ENCODE data around the gene FOXL2. TPM values are rescaled to one million over a fixed set of nuclear protein-coding genes. Genes with fewer than 3 reads are reported as not detected.

FOXL2 gene
- total RNA-seq, 4 donors from 2014 or later, result 0.26 to 23.6 (median 9.8) TPM; not detected in 1

GRCh38 chr3:138976047-138976446, 29.1 kb upstream of the FOXL2 start:
- no peaks in the 10 kb centered on the region for H3K27me3 ChIP-seq
- H3K4me1 ChIP-seq, result no peaks in the 10 kb centered on the region
- no peak for TF ChIP-seq POLR2A (IDR thresholded peaks at IDR 0.05)
- no peak for TF ChIP-seq CTCF (IDR thresholded peaks at IDR 0.05)
- intact Hi-C loops (cut with DNase I; ENCODE audit: low total_unique reads), result no loop called here
- H3K9me3 ChIP-seq, result no peaks in the 10 kb centered on the region
- no peak overlapping the region for H3K27ac ChIP-seq
- no peak overlapping the region for H3K4me3 ChIP-seq
- H3K36me3 ChIP-seq, result no peaks in the 10 kb centered on the region
- no peak for DNase-seq

- Histone ChIP-seq H3K4me1 (no peaks in the 10 kb centered on the region), H3K9me3 (no peaks in the 10 kb centered on the region), H3K4me3 (no peak overlapping the region), H3K27me3 (no peaks in the 10 kb centered on the region), H3K36me3 (no peaks in the 10 kb centered on the region), H3K27ac (no peak overlapping the region)
- intact Hi-C loops (cut with DNase I; ENCODE audit: low total_unique reads), result no loop called here
- DNase-seq, result no peak
- TF ChIP-seq CTCF (IDR thresholded peaks at IDR 0.05) (no peak), POLR2A (IDR thresholded peaks at IDR 0.05) (no peak)
These were observed 28.4 kb upstream of the FOXL2 start for GRCh38 chr3:138975351-138975750.

- Histone ChIP-seq H3K4me3 (no peak overlapping the region), H3K36me3 (no peaks in the 10 kb centered on the region), H3K27ac (no peak overlapping the region), H3K27me3 (no peaks in the 10 kb centered on the region), H3K9me3 (no peaks in the 10 kb centered on the region), H3K4me1 (no peaks in the 10 kb centered on the region)
- intact Hi-C loops (cut with DNase I; ENCODE audit: low total_unique reads), result no loop called here
- no peak for DNase-seq
- TF ChIP-seq POLR2A (IDR thresholded peaks at IDR 0.05) (no peak), CTCF (IDR thresholded peaks at IDR 0.05) (no peak)
These were observed 27.5 kb upstream of the FOXL2 start for GRCh38 chr3:138974462-138974861.

GRCh38 chr3:138972941-138973340, 26.0 kb upstream of the FOXL2 start:
- Histone ChIP-seq H3K36me3 (no peaks in the 10 kb centered on the region), H3K27me3 (no peaks in the 10 kb centered on the region), H3K9me3 (no peaks in the 10 kb centered on the region), H3K4me3 (no peak overlapping the region), H3K4me1 (no peaks in the 10 kb centered on the region), H3K27ac (no peak overlapping the region)
- DNase-seq, result no peak
- no peak for TF ChIP-seq POLR2A (IDR thresholded peaks at IDR 0.05)
- no peak for TF ChIP-seq CTCF (IDR thresholded peaks at IDR 0.05)
- intact Hi-C loops (cut with DNase I; ENCODE audit: low total_unique reads), result no loop called here

GRCh38 chr3:138971766-138972320, 24.9 kb upstream of the FOXL2 start:
- Histone ChIP-seq H3K27ac (no peak overlapping the region), H3K36me3 (no peaks in the 10 kb centered on the region), H3K4me3 (no peak overlapping the region), H3K4me1 (no peaks in the 10 kb centered on the region), H3K27me3 (no peaks in the 10 kb centered on the region), H3K9me3 (no peaks in the 10 kb centered on the region)
- DNase-seq, result no peak
- intact Hi-C loops (cut with DNase I; ENCODE audit: low total_unique reads), result no loop called here
- TF ChIP-seq CTCF (IDR thresholded peaks at IDR 0.05) (no peak), POLR2A (IDR thresholded peaks at IDR 0.05) (no peak)
